Measurements from ENCODE around the gene EPB41L2. TPM values are rescaled to one million over a fixed set of nuclear protein-coding genes. Genes with fewer than 3 reads are reported as not detected.
A peak's percentile ranks its signal among the peaks of the same experiment; 100 is the strongest.

The EPB41L2 gene
- total RNA-seq, 4 donors from 2014 or later, result 190 to 321 (median 265) TPM

GRCh38 chr6:131062241-131063027 is 611 bp downstream of the EPB41L2 start:
- Histone ChIP-seq H3K9me3 (no peaks in the 10 kb centered on the region), H3K4me1 (peaks cover 0 to 38% (median 10%) of the 10 kb centered on the region in 4 donors), H3K36me3 (no peaks in the 10 kb centered on the region), H3K27ac (peak overlapping the region; percentile 78 to 93 (median 90)), H3K4me3 (peak overlapping the region; percentile 86 to 100 (median 90)), H3K27me3 (no peaks in the 10 kb centered on the region)
- DNase-seq (ENCODE audit: low spot score in 2 of 2), result no peak
- TF ChIP-seq POLR2A (IDR thresholded peaks at IDR 0.05) (no peak), CTCF (IDR thresholded peaks at IDR 0.05) (no peak), EP300 (IDR thresholded peaks at IDR 0.05) (no peak)
- WGBS, 2 donors, result 0 to 1% methylated on average over 15 to 53 of the region's 84 CpGs

GRCh38 chr6:131061751-131062119 is 1.3 kb downstream of the EPB41L2 start:
- H3K4me3 ChIP-seq, result peak overlapping the region; percentile 86 to 100 (median 90)
- H3K4me1 ChIP-seq, result peaks cover 0 to 41% (median 10%) of the 10 kb centered on the region in 4 donors
- no peaks in the 10 kb centered on the region for H3K27me3 ChIP-seq
- TF ChIP-seq POLR2A (IDR thresholded peaks at IDR 0.05) (no peak), EP300 (IDR thresholded peaks at IDR 0.05) (no peak)
- H3K36me3 ChIP-seq, result no peaks in the 10 kb centered on the region
- peak overlapping the region; percentile 78 to 93 (median 90) for H3K27ac ChIP-seq
- no peaks in the 10 kb centered on the region for H3K9me3 ChIP-seq
- 5 to 10% methylated on average over 10 of the region's 10 CpGs for WGBS, 2 donors
- DNase-seq (ENCODE audit: low spot score in 2 of 2), result no peak

- no peak for DNase-seq (ENCODE audit: low spot score in 2 of 2)
- Histone ChIP-seq H3K27ac (peak overlapping the region; percentile 78 to 93 (median 90)), H3K36me3 (no peaks in the 10 kb centered on the region), H3K4me1 (peaks cover 0 to 41% (median 10%) of the 10 kb centered on the region in 4 donors), H3K4me3 (peak overlapping the region; percentile 86 to 100 (median 90)), H3K9me3 (no peaks in the 10 kb centered on the region), H3K27me3 (no peaks in the 10 kb centered on the region)
- TF ChIP-seq CTCF (IDR thresholded peaks at IDR 0.05) (no peak), POLR2A (IDR thresholded peaks at IDR 0.05) (no peak), EP300 (IDR thresholded peaks at IDR 0.05) (no peak)
- 19 to 23% methylated on average over 9 of the region's 9 CpGs for WGBS, 2 donors
These were observed 1.8 kb downstream of the EPB41L2 start for GRCh38 chr6:131061041-131061750.

- TF ChIP-seq POLR2A (IDR thresholded peaks at IDR 0.05) (no peak), EP300 (IDR thresholded peaks at IDR 0.05) (no peak), CTCF (IDR thresholded peaks at IDR 0.05) (no peak)
- H3K4me1 ChIP-seq, result peaks cover 0 to 41% (median 10%) of the 10 kb centered on the region in 4 donors
- WGBS, 2 donors, result 40 to 48% methylated on average over 3 of the region's 3 CpGs
- H3K27ac ChIP-seq, result peak overlapping the region in 3 of 4 donors; percentile 88 to 93 (median 93)
- H3K9me3 ChIP-seq, result peaks cover 0 to 5% (median 2%) of the 10 kb centered on the region in 4 donors
- H3K27me3 ChIP-seq, result no peaks in the 10 kb centered on the region
- DNase-seq (ENCODE audit: low spot score in 2 of 2), result no peak
- H3K36me3 ChIP-seq, result peaks cover 0 to 4% (median 0%) of the 10 kb centered on the region in 3 donors
- peak overlapping the region in 1 of 4 donors; percentile 87 for H3K4me3 ChIP-seq
These were observed 2.7 kb downstream of the EPB41L2 start for GRCh38 chr6:131060311-131060710.

GRCh38 chr6:131059486-131059885 is 3.6 kb downstream of the EPB41L2 start:
- Histone ChIP-seq H3K27me3 (no peaks in the 10 kb centered on the region), H3K4me1 (peaks cover 0 to 41% (median 10%) of the 10 kb centered on the region in 4 donors), H3K4me3 (no peak overlapping the region), H3K9me3 (peaks cover 0 to 13% (median 6%) of the 10 kb centered on the region in 4 donors), H3K36me3 (peaks cover 0 to 13% (median 0%) of the 10 kb centered on the region in 3 donors), H3K27ac (peak overlapping the region in 3 of 4 donors; percentile 15 to 93 (median 93))
- TF ChIP-seq POLR2A (IDR thresholded peaks at IDR 0.05) (no peak), EP300 (IDR thresholded peaks at IDR 0.05) (no peak)
- 30 to 35% methylated on average over 4 of the region's 4 CpGs for WGBS, 2 donors
- no peak for DNase-seq (ENCODE audit: low spot score in 2 of 2)
